SJCRH30 (cell line): ENCODE results near the gene TTC8. TPM values are rescaled to one million over a fixed set of nuclear protein-coding genes. Genes with fewer than 3 reads are reported as not detected.
"Not testable (repeated sequence)": the region's sequence is repeated elsewhere in the genome, so short reads cannot be mapped to it uniquely, and the experiment has no call there.

Experiments used
- DNase-seq, 2 experiments: peaks; one replicate each; pipeline ENCODE4 v3.0.0-alpha.2; 2015 to 2020
- H3K27ac ChIP-seq: fragments of 250-450 bp; sonication (Bioruptor Pico); 2 replicates; pipeline ENCODE4 v1.5.1; 2020; ENCODE audit warnings: mild to moderate bottlenecking, moderate library complexity
- H3K27me3 ChIP-seq: fragments of 250-450 bp; sonication (Bioruptor Pico); 2 replicates; pipeline ENCODE4 v1.5.1; 2020; ENCODE audit warnings: mild to moderate bottlenecking, moderate library complexity
- H3K36me3 ChIP-seq: fragments of 250-450 bp; sonication (Bioruptor Pico); 2 replicates; pipeline ENCODE4 v1.5.1; 2020; ENCODE audit warnings: mild to moderate bottlenecking, moderate library complexity
- H3K4me1 ChIP-seq: fragments of 250-450 bp; sonication (Bioruptor Pico); 2 replicates; pipeline ENCODE4 v1.5.1; 2020; ENCODE audit warnings: mild to moderate bottlenecking, moderate library complexity
- H3K4me3 ChIP-seq: fragments of 250-450 bp; sonication (Bioruptor Pico); 2 replicates; pipeline ENCODE4 v1.5.1; 2020; ENCODE audit warnings: mild to moderate bottlenecking, moderate library complexity
- H3K9me3 ChIP-seq: fragments of 250-450 bp; sonication (Bioruptor Pico); replicated peaks from 2 replicates; pipeline ENCODE4 v1.5.1; 2020; ENCODE audit warnings: mild to moderate bottlenecking, moderate library complexity
- total RNA-seq: library from RNA; depleted of rRNA; stranded (reverse); fragments of >200 nt; shearing (Covaris generic); gene quantifications from 2 replicates; pipeline ENCODE4 v1.2.3, GENCODE V29; 2014

The TTC8 gene
- total RNA-seq, 1 experiment from 2014 or later: 10.5 TPM

- no peaks in the 10 kb centered on the region for H3K4me1 ChIP-seq
- no peaks in the 10 kb centered on the region for H3K9me3 ChIP-seq
- H3K36me3 ChIP-seq: no peaks in the 10 kb centered on the region
- no peak overlapping the region for H3K27ac ChIP-seq
- no peak overlapping the region for H3K4me3 ChIP-seq
- DNase-seq: no peak
- H3K27me3 ChIP-seq: no peaks in the 10 kb centered on the region
Observed at GRCh38 chr14:88804477-88804876, 20.0 kb upstream of the TTC8 start.

GRCh38 chr14:88808359-88808758 is 16.1 kb upstream of the TTC8 start:
- H3K27me3 ChIP-seq: no peaks in the 10 kb centered on the region
- no peak for DNase-seq
- no peaks in the 10 kb centered on the region for H3K9me3 ChIP-seq
- H3K36me3 ChIP-seq: no peaks in the 10 kb centered on the region
- no peaks in the 10 kb centered on the region for H3K4me1 ChIP-seq
- H3K27ac ChIP-seq: no peak overlapping the region
- H3K4me3 ChIP-seq: no peak overlapping the region

GRCh38 chr14:88815980-88816379 is 8.5 kb upstream of the TTC8 start:
- no peaks in the 10 kb centered on the region for H3K36me3 ChIP-seq
- H3K27ac ChIP-seq: no peak overlapping the region
- no peak for DNase-seq
- H3K9me3 ChIP-seq: no peaks in the 10 kb centered on the region
- no peaks in the 10 kb centered on the region for H3K4me1 ChIP-seq
- no peak overlapping the region for H3K4me3 ChIP-seq
- H3K27me3 ChIP-seq: no peaks in the 10 kb centered on the region

DNA sequence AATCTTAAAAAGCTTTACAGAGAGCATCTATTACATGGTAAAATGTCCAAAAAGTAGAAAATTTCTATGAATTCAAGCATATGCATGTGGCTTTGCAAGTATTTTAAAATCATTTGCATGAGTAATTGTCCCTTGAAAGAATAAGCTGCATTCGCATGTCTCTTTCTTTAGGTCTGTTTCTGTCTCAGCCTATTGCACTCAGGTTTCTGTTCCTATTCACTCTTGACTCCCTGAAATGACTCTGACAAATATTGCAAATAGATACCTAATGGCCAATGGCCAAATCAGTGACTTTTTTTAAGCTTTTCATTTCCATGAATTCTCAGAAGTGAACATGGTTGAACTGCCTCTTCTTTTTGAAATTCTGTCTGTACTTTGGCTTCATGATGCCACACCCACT is 6.4 kb upstream of the TTC8 start:
- Histone ChIP-seq H3K36me3 (no peaks in the 10 kb centered on the region), H3K27ac (no peak overlapping the region)

DNA sequence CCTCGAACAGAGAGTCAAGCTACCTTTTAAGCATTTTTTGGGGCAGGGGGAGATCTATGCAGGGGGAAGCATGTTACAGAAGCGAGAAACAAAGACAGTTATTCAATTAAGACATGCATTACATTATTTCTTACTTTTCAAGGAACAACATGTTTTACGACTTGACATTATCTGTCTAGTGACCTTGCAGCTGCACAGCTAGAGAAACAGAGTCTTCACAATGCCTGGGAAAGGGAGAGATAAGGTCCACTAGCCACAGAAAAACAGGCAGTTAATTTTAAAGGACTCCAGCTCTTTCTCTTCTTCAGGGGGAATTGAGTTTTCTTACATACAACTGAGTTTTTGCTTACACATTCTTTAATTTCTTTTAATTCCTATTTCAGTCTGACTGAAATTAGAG is 4.8 kb upstream of the TTC8 start:
- H3K27ac ChIP-seq: not testable (repeated sequence)

More for the DNA sequence above, 6.4 kb upstream of the TTC8 start:
- no peak for DNase-seq
- H3K9me3 ChIP-seq: no peaks in the 10 kb centered on the region
- no peaks in the 10 kb centered on the region for H3K4me1 ChIP-seq
- no peak overlapping the region for H3K4me3 ChIP-seq
- 0 out of 2 replicates have a peak, but pooled peaks cover 5% of the 10 kb centered on the region for H3K27me3 ChIP-seq

DNA sequence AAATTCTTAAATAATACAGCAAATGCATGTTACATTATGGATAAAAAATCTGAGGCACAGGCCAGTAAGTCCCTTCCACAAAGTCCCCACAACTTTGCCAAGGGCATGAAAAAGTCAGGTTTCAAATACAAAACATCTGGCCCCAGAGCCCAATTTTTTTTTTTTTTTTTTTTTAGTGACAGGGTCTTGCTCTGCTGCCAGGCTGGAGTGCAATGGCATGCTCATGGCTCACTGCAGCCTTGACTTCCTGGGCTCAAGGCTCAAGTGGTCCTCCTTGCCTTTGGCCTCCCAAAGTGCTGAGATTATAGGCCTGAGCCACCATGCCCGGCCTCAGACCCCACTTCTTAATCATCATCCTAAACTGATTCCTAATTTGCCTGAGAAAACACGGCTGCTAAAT is 3.1 kb upstream of the TTC8 start:
- H3K36me3 ChIP-seq: no peaks in the 10 kb centered on the region
- DNase-seq: no peak
- no peaks in the 10 kb centered on the region for H3K9me3 ChIP-seq
- H3K4me1 ChIP-seq: peaks cover 3% of the 10 kb centered on the region; the same call in 1 of the 2 replicates
- 0 out of 2 replicates have a peak, but pooled peaks cover 5% of the 10 kb centered on the region for H3K27me3 ChIP-seq
- no peak overlapping the region for H3K27ac ChIP-seq
- no peak overlapping the region for H3K4me3 ChIP-seq

More for the DNA sequence above, 4.8 kb upstream of the TTC8 start:
- not testable (repeated sequence) for H3K4me1 ChIP-seq, H3K27me3 ChIP-seq, H3K36me3 ChIP-seq, DNase-seq, H3K4me3 ChIP-seq, H3K9me3 ChIP-seq

DNA sequence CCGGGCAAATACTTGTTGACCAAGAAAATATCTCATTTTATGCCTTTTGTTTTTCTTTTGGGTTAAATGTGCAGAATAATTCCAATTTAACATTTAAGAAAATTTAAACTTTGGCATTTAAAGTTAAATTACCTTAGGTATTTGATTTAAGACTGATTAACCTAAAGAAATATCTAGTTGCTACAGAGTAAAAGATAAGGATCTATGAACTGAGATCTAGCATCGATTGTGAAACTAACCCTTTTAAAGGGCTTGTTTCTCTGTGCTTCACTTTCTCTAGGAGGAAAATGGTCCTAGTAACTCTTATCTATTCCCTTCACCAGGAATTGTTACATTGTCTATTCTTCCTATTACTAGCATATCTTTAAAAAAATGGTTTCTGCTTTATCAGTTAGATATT is 2.6 kb upstream of the TTC8 start:
- Histone ChIP-seq H3K9me3 (no peaks in the 10 kb centered on the region), H3K4me1 (peaks cover 3% of the 10 kb centered on the region; the same call in 1 of the 2 replicates), H3K27me3 (0 out of 2 replicates have a peak, but pooled peaks cover 5% of the 10 kb centered on the region), H3K36me3 (no peaks in the 10 kb centered on the region), H3K4me3 (no peak overlapping the region), H3K27ac (no peak overlapping the region)
- DNase-seq: no peak

GRCh38 chr14:88823968-88824313 is 510 bp upstream of the TTC8 start:
- DNase-seq: no peak
- H3K9me3 ChIP-seq: no peaks in the 10 kb centered on the region
- peak overlapping the region; percentile 64 for H3K4me3 ChIP-seq
- 0 out of 2 replicates have a peak, but pooled peaks cover 5% of the 10 kb centered on the region for H3K27me3 ChIP-seq
- peaks cover 3% of the 10 kb centered on the region; the same call in 1 of the 2 replicates for H3K4me1 ChIP-seq
- no peaks in the 10 kb centered on the region for H3K36me3 ChIP-seq
- H3K27ac ChIP-seq: peak overlapping the region; percentile 89

DNA sequence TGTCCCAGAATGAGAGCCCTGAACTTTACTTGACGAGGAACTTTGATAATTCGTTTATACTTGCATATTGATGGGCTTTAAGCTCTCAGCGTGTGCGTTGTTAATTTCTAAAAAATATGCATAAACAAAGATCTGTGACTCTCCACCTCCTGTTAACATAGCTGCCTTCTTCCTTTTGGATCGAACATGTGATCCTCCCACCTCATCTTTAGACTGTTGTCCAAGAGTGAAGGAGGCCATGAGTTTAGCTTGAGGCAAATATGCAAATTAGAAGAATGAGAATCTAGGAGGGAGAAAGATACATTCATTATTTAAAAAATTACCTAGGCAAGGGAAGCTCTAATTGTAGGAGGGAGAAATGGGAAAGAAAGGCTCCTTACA is 617 bp downstream of the TTC8 start:
- no peaks in the 10 kb centered on the region for H3K9me3 ChIP-seq
- DNase-seq: peak in 1 of 2 experiments; percentile 8
- H3K27me3 ChIP-seq: 0 out of 2 replicates have a peak, but pooled peaks cover 5% of the 10 kb centered on the region
- H3K36me3 ChIP-seq: no peaks in the 10 kb centered on the region
- peaks cover 3% of the 10 kb centered on the region; the same call in 1 of the 2 replicates for H3K4me1 ChIP-seq
- H3K4me3 ChIP-seq: peak overlapping the region; percentile 64
- peak overlapping the region; percentile 89; the same call in 1 of the 2 replicates for H3K27ac ChIP-seq

GRCh38 chr14:88825503-88825902 is 1.1 kb downstream of the TTC8 start:
- 0 out of 2 replicates have a peak, but pooled peaks cover 5% of the 10 kb centered on the region for H3K27me3 ChIP-seq
- H3K4me3 ChIP-seq: peak overlapping the region; percentile 64
- DNase-seq: no peak
- no peak overlapping the region for H3K27ac ChIP-seq
- no peaks in the 10 kb centered on the region for H3K9me3 ChIP-seq
- H3K36me3 ChIP-seq: no peaks in the 10 kb centered on the region
- H3K4me1 ChIP-seq: peaks cover 3% of the 10 kb centered on the region; the same call in 1 of the 2 replicates

DNA sequence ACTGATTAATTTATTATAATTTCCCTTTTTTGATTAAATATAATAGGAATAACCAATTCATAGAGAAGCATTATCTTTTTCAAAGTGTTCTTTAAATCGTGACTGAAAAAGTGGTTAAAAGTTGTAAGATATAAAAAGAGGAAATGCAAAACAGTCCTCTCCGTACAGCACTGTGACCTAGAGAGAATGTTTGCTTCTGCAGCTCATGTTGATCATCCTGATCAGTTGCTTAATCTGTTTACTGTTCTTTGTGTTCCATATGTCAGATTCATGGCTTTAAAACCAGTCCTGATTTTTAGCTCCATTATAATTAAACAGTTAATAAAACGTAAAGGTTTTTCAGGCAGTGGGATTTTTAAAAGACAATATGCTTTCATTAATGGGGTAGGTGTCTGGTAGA is 4.7 kb downstream of the TTC8 start:
- no peak overlapping the region for H3K4me3 ChIP-seq
- H3K9me3 ChIP-seq: no peaks in the 10 kb centered on the region
- H3K4me1 ChIP-seq: peaks cover 3% of the 10 kb centered on the region; the same call in 1 of the 2 replicates
- H3K27me3 ChIP-seq: no peaks in the 10 kb centered on the region
- no peak for DNase-seq
- no peaks in the 10 kb centered on the region for H3K36me3 ChIP-seq
- no peak overlapping the region for H3K27ac ChIP-seq

DNA sequence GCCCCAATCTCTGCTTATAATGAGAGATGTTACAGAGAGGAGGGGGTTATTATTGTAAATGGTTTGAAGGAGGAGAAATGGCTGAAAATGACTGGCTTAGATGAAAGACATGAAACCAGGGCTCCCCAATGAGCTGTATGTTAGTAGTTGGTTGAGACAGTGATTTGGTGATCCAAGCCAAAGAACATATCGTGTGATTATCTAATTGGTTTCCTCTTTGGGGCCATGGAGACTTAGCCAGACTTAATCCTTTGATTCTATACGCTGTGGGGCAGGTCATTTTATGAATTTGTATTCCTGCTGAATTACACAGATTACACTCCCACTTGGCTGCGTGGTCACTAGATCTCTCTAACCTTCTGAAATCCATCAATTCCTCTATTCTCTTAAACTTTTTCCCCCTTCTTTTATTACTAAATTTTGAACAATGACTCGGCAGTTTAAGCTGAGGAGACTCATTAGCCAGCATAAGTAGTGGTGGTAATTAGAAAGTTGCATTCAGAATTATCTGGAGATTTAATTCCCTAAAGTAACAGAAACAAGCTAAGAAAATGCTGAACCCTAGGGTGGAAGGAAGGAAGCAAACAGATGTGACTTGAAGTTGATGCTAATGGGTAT is 5.3 kb downstream of the TTC8 start:
- Histone ChIP-seq H3K4me1 (peaks cover 3% of the 10 kb centered on the region; the same call in 1 of the 2 replicates), H3K27ac (no peak overlapping the region), H3K9me3 (no peaks in the 10 kb centered on the region), H3K36me3 (no peaks in the 10 kb centered on the region), H3K27me3 (no peaks in the 10 kb centered on the region), H3K4me3 (no peak overlapping the region)
- DNase-seq: no peak

- Histone ChIP-seq H3K9me3 (no peaks in the 10 kb centered on the region), H3K27ac (no peak overlapping the region), H3K4me1 (peaks cover 6% of the 10 kb centered on the region; the same call in 1 of the 2 replicates), H3K4me3 (no peak overlapping the region), H3K36me3 (no peaks in the 10 kb centered on the region), H3K27me3 (no peaks in the 10 kb centered on the region)
- no peak for DNase-seq
Observed at GRCh38 chr14:88831284-88831683, 6.8 kb downstream of the TTC8 start.

DNA sequence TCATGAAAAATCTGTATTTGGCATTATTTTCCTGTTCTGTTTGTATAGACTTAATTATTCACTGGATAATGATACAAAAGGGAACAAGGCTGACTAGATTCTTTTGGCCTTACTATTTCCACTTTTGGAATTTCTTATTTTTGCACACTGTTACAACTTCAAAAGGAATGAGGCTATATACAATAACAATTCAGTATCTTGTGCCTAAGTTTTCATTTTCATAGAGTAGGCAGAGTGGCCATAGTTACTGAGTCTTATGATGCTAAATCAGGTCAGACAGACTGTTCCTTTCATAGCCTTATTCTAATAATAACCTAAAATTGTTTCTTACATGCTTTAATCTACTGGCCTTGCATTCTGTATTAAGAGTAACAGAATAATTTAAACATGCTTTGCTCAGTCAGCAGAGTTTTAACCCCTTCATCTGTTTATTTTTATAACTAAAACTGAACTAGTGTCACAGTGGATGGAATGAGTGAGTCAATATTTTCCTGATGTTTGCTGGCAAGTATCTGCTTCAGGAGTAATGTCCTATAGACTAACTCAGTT is 10.5 kb downstream of the TTC8 start:
- no peak overlapping the region for H3K27ac ChIP-seq
- H3K36me3 ChIP-seq: no peaks in the 10 kb centered on the region
- no peaks in the 10 kb centered on the region for H3K27me3 ChIP-seq
- no peak overlapping the region for H3K4me3 ChIP-seq
- peaks cover 8% of the 10 kb centered on the region; the same call in 1 of the 2 replicates for H3K4me1 ChIP-seq
- no peaks in the 10 kb centered on the region for H3K9me3 ChIP-seq
- no peak for DNase-seq

DNA sequence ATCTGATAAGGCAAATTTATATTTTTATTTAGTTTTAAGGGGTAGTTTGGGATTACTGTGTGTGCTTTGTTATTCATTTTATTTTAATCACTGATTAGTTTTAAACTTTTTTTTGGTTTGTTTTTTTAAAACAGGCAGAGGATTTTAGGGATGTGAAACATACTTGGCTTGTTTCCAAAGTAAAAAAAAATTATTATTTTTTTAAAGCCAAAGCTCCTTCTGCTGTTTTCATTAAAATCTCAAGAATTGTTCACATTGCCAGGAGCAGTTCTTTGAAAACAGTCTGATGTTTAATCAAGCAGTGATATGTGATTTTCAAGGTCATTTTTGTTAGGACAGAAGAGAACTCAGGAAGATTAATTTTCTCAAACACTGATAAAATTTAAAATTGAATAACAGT is 11.2 kb downstream of the TTC8 start:
- Histone ChIP-seq H3K4me3 (no peak overlapping the region), H3K4me1 (peaks cover 8% of the 10 kb centered on the region; the same call in 1 of the 2 replicates), H3K9me3 (no peaks in the 10 kb centered on the region), H3K27ac (no peak overlapping the region), H3K36me3 (no peaks in the 10 kb centered on the region), H3K27me3 (no peaks in the 10 kb centered on the region)
- DNase-seq: no peak

- Histone ChIP-seq H3K27ac (no peak overlapping the region), H3K9me3 (no peaks in the 10 kb centered on the region), H3K4me3 (no peak overlapping the region), H3K27me3 (no peaks in the 10 kb centered on the region), H3K36me3 (no peaks in the 10 kb centered on the region), H3K4me1 (peaks cover 8% of the 10 kb centered on the region; the same call in 1 of the 2 replicates)
- DNase-seq: no peak
Observed at GRCh38 chr14:88837495-88837894, 13.0 kb downstream of the TTC8 start.
